GM12878 (cell line): ENCODE measurements around the gene CYP4F11.

Source experiments
- CBX3 ChIP-seq: fragments of 200-600 bp; sonication (generic); IDR thresholded peaks from 2 replicates; pipeline ENCODE4 v1.6.1; 2016; ENCODE audit warnings: low read depth, borderline replicate concordance
- CHD2 ChIP-seq: IDR thresholded peaks from 2 replicates; pipeline ENCODE4 v1.6.1; 2011; ENCODE audit warnings: low read depth, low read length, improper control_type of control experiment, borderline replicate concordance
- HCFC1 ChIP-seq: fragments of 150-350 bp; IDR thresholded peaks from 2 replicates; pipeline ENCODE4 v1.6.1; 2014; ENCODE audit warnings: low read length
- MTA3 ChIP-seq: IDR thresholded peaks from 2 replicates; pipeline ENCODE4 v1.6.1; 2012; ENCODE audit warnings: low read length, inconsistent platforms, borderline replicate concordance
- NFIC ChIP-seq: IDR thresholded peaks from 2 replicates; pipeline ENCODE4 v1.6.1; 2012; ENCODE audit warnings: low read depth, mild to moderate bottlenecking, inconsistent platforms, low read length, moderate library complexity
- NR2C2 ChIP-seq: IDR thresholded peaks from 2 replicates; pipeline ENCODE4 v1.6.1; 2011; ENCODE audit warnings: borderline replicate concordance, low read depth; ENCODE audit not compliant: control insufficient read depth, insufficient read length
- POLR2AphosphoS2 ChIP-seq: IDR thresholded peaks from 2 replicates; pipeline ENCODE4 v1.6.1; 2011; ENCODE audit warnings: low read depth, mild to moderate bottlenecking, low read length, improper control_type of control experiment, moderate library complexity
- RFX5 ChIP-seq: IDR thresholded peaks from 2 replicates; pipeline ENCODE4 v1.6.1; 2011; ENCODE audit warnings: low read depth, low read length, improper control_type of control experiment
- SREBF2 ChIP-seq: IDR thresholded peaks from 2 replicates; pipeline ENCODE4 v1.6.1; 2012; ENCODE audit warnings: mild to moderate bottlenecking, low read length
- USF1 ChIP-seq: IDR thresholded peaks from 2 replicates; pipeline ENCODE4 v1.6.1; 2011; ENCODE audit warnings: borderline replicate concordance, low read depth, mild to moderate bottlenecking, moderate library complexity, mixed read lengths, low read length; ENCODE audit not compliant: insufficient read depth; ENCODE audit errors: extremely low read length
- TF ChIP-seq, protein P1 (sequence below): fragments of 450-650 bp; IDR thresholded peaks from 2 replicates; pipeline ENCODE4 v1.6.1; 2017; ENCODE audit warnings: mild to moderate bottlenecking, moderate library complexity
- TF ChIP-seq, protein P2 (sequence below), 3 experiments: IDR thresholded peaks in 2 of 3; conservative IDR thresholded peaks in 1 of 3; 2 replicates each; pipeline ENCODE4 v1.5.1; 2011; ENCODE audit warnings: low read depth in 3 of 3, low read length in 3 of 3, mild to moderate bottlenecking in 3 of 3, control low read depth in 2 of 3, moderate library complexity in 2 of 3, inconsistent platforms in 1 of 3, mixed read lengths in 1 of 3; ENCODE audit not compliant: control insufficient read depth in 2 of 3, insufficient read depth in 1 of 3; ENCODE audit errors: extremely low read depth in 1 of 3
- TF ChIP-seq, protein P3 (sequence below): IDR thresholded peaks from 2 replicates; pipeline ENCODE4 v1.6.1; 2011; ENCODE audit warnings: low read depth, mild to moderate bottlenecking, low read length, moderate library complexity, borderline replicate concordance; ENCODE audit errors: extremely low read depth

- TF ChIP-seq, protein P1, sequence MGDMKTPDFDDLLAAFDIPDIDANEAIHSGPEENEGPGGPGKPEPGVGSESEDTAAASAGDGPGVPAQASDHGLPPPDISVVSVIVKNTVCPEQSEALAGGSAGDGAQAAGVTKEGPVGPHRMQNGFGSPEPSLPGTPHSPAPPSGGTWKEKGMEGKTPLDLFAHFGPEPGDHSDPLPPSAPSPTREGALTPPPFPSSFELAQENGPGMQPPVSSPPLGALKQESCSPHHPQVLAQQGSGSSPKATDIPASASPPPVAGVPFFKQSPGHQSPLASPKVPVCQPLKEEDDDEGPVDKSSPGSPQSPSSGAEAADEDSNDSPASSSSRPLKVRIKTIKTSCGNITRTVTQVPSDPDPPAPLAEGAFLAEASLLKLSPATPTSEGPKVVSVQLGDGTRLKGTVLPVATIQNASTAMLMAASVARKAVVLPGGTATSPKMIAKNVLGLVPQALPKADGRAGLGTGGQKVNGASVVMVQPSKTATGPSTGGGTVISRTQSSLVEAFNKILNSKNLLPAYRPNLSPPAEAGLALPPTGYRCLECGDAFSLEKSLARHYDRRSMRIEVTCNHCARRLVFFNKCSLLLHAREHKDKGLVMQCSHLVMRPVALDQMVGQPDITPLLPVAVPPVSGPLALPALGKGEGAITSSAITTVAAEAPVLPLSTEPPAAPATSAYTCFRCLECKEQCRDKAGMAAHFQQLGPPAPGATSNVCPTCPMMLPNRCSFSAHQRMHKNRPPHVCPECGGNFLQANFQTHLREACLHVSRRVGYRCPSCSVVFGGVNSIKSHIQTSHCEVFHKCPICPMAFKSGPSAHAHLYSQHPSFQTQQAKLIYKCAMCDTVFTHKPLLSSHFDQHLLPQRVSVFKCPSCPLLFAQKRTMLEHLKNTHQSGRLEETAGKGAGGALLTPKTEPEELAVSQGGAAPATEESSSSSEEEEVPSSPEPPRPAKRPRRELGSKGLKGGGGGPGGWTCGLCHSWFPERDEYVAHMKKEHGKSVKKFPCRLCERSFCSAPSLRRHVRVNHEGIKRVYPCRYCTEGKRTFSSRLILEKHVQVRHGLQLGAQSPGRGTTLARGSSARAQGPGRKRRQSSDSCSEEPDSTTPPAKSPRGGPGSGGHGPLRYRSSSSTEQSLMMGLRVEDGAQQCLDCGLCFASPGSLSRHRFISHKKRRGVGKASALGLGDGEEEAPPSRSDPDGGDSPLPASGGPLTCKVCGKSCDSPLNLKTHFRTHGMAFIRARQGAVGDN, result no peak
- TF ChIP-seq NFIC (no peak), POLR2AphosphoS2 (no peak), RFX5 (no peak), NR2C2 (no peak), CBX3 (no peak), HCFC1 (no peak), SREBF2 (no peak), CHD2 (no peak), USF1 (no peak), MTA3 (no peak)
- TF ChIP-seq, protein P2, sequence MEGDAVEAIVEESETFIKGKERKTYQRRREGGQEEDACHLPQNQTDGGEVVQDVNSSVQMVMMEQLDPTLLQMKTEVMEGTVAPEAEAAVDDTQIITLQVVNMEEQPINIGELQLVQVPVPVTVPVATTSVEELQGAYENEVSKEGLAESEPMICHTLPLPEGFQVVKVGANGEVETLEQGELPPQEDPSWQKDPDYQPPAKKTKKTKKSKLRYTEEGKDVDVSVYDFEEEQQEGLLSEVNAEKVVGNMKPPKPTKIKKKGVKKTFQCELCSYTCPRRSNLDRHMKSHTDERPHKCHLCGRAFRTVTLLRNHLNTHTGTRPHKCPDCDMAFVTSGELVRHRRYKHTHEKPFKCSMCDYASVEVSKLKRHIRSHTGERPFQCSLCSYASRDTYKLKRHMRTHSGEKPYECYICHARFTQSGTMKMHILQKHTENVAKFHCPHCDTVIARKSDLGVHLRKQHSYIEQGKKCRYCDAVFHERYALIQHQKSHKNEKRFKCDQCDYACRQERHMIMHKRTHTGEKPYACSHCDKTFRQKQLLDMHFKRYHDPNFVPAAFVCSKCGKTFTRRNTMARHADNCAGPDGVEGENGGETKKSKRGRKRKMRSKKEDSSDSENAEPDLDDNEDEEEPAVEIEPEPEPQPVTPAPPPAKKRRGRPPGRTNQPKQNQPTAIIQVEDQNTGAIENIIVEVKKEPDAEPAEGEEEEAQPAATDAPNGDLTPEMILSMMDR (IDR thresholded peaks at IDR 0.05 in 2 of 3, conservative IDR thresholded peaks at IDR 0.05 in 1 of 3; ENCODE audit: control insufficient read depth in 2 of 3, extremely low read depth in 1 of 3, insufficient read depth in 1 of 3, low read depth in 3 of 3, low read length in 3 of 3), result no peak
- TF ChIP-seq, protein P3, sequence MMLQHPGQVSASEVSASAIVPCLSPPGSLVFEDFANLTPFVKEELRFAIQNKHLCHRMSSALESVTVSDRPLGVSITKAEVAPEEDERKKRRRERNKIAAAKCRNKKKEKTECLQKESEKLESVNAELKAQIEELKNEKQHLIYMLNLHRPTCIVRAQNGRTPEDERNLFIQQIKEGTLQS, result no peak
These were observed 42.3 kb downstream of the CYP4F11 start for GRCh38 chr19:15892012-15892411.
